OCI-LY7 (cell line): ENCODE results near the gene ATF7. TPM values are rescaled to one million over a fixed set of nuclear protein-coding genes. Genes with fewer than 3 reads are reported as not detected.

Experiments used
- BruUV-seq: library from RNA; stranded (reverse); fragments of 400-500 nt; replicated peaks from 2 replicates; lab custom pipeline; 2021; lab: Mats Ljungman, UMichigan
- CTCF ChIA-PET: fragments of 300-600 bp; sonication (Branson Sonifier 250); formaldehyde crosslinking; loops from one replicate; lab custom pipeline; 2022; ENCODE audit warnings: antibody characterized with exemption; ENCODE audit not compliant: unreplicated experiment; lab: Charles Lee
- POLR2A ChIA-PET: fragments of 300-600 bp; sonication (Branson Sonifier 250); formaldehyde crosslinking; loops from one replicate; lab custom pipeline; 2022; ENCODE audit warnings: antibody characterized with exemption; lab: Charles Lee
- DNase-seq: peaks from one replicate; pipeline ENCODE4 v3.0.0-alpha.2; 2015; ENCODE audit warnings: low spot score
- H2AFZ ChIP-seq: fragments of 200-600 bp; sonication (generic), shearing (Covaris generic); 2 replicates; pipeline ENCODE4 v1.6.1; 2014; ENCODE audit warnings: mild to moderate bottlenecking, antibody characterized with exemption, low read length, moderate library complexity
- H3K27ac ChIP-seq: fragments of 200-600 bp; sonication (generic); 2 replicates; pipeline ENCODE4 v1.5.1; 2014; ENCODE audit warnings: mixed run types, low read depth, mild to moderate bottlenecking, moderate library complexity, low read length, inconsistent platforms; ENCODE audit not compliant: poor library complexity, severe bottlenecking
- H3K36me3 ChIP-seq: fragments of 200-600 bp; sonication (generic); 2 replicates; pipeline ENCODE4 v1.6.1; 2014; ENCODE audit warnings: mild to moderate bottlenecking, antibody characterized with exemption, low read length, moderate library complexity, mixed read lengths; ENCODE audit not compliant: insufficient read depth
- H3K4me1 ChIP-seq: fragments of 200-600 bp; sonication (generic); 2 replicates; pipeline ENCODE4 v1.5.1; 2014; ENCODE audit warnings: mild to moderate bottlenecking, low read length; ENCODE audit not compliant: insufficient read depth, poor library complexity, severe bottlenecking
- H3K4me2 ChIP-seq: fragments of 200-600 bp; sonication (generic); 2 replicates; pipeline ENCODE4 v1.6.1; 2014; ENCODE audit warnings: mild to moderate bottlenecking, low read length
- H3K4me3 ChIP-seq: fragments of 200-600 bp; sonication (generic); 2 replicates; pipeline ENCODE4 v1.5.1; 2014; ENCODE audit warnings: mild to moderate bottlenecking, low read depth, low read length; ENCODE audit not compliant: poor library complexity, severe bottlenecking
- H3K79me2 ChIP-seq: fragments of 200-600 bp; sonication (generic); 2 replicates; pipeline ENCODE4 v1.6.1; 2016; ENCODE audit warnings: low read depth, mild to moderate bottlenecking, low read length, moderate library complexity, mixed read lengths; ENCODE audit not compliant: insufficient read depth
- H3K9me2 ChIP-seq: fragments of 200-600 bp; sonication (generic); 2 replicates; pipeline ENCODE4 v1.6.1; 2016; ENCODE audit warnings: mild to moderate bottlenecking, low read length, mixed read lengths; ENCODE audit not compliant: insufficient read depth
- H3K9me3 ChIP-seq: fragments of 200-600 bp; sonication (generic); 2 replicates; pipeline ENCODE4 v1.6.1; 2014; ENCODE audit warnings: mild to moderate bottlenecking, mixed run types, low read length, mixed read lengths
- H4K20me1 ChIP-seq: fragments of 200-600 bp; sonication (generic); 2 replicates; pipeline ENCODE4 v1.6.1; 2014; ENCODE audit warnings: mild to moderate bottlenecking, antibody characterized with exemption, low read length, moderate library complexity, mixed read lengths; ENCODE audit not compliant: insufficient read depth
- CTCF ChIP-seq: fragments of 200-600 bp; sonication (generic); conservative IDR thresholded peaks from 2 replicates; pipeline ENCODE4 v1.5.1; 2014; ENCODE audit warnings: mild to moderate bottlenecking, antibody characterized with exemption, low read length, moderate library complexity, mixed read lengths
- EZH2phosphoT487 ChIP-seq: fragments of 200-600 bp; sonication (generic); IDR thresholded peaks from 2 replicates; pipeline ENCODE4 v1.6.1; 2018; ENCODE audit warnings: low read depth, borderline replicate concordance, mild to moderate bottlenecking, mixed run types, antibody characterized with exemption, low read length, moderate library complexity, mixed read lengths
- intact Hi-C: fragments of 100-400 bp; cut with micrococcal nuclease; formaldehyde crosslinking; loops from one replicate; pipeline ENCODE4 v1.10.0; 2022; ENCODE audit not compliant: unreplicated experiment
- total RNA-seq, 2 experiments: library from RNA; depleted of rRNA in 1 of 2; stranded (reverse); fragments of >200 nt in 1 of 2; shearing (Covaris generic) in 1 of 2; gene quantifications; 2 replicates each; pipeline ENCODE4 v1.2.3, GENCODE V29; 2014 to 2022

ATF7 gene
- total RNA-seq, 2 experiments from 2014 or later: 6.8 to 23.2 TPM

GRCh38 chr12:53593031-53593430, 33.2 kb downstream of the ATF7 start:
- Histone ChIP-seq H3K27ac (no peak overlapping the region), H3K9me2 (no peaks in the 10 kb centered on the region), H2AFZ (no peak overlapping the region), H3K4me2 (no peak overlapping the region), H3K4me1 (no peaks in the 10 kb centered on the region), H3K4me3 (no peak overlapping the region), H3K36me3 (no peaks in the 10 kb centered on the region), H3K79me2 (no peaks in the 10 kb centered on the region), H3K9me3 (no peaks in the 10 kb centered on the region), H4K20me1 (no peaks in the 10 kb centered on the region)
- CTCF ChIA-PET: no interaction called here
- DNase-seq: no peak
- BruUV-seq: no TSS peak
- TF ChIP-seq EZH2phosphoT487: no peak
- TF ChIP-seq CTCF: no peak
- POLR2A ChIA-PET: interaction anchor here (0.9 kb wide), 1 partner anchor 20 kb away, joined by 4 read pairs; no protein-coding TSS in a partner anchor
- intact Hi-C loops: no loop called here

- H3K27ac ChIP-seq: no peak overlapping the region
Observed at GRCh38 chr12:53592426-53592825, 33.8 kb downstream of the ATF7 start.

More at GRCh38 chr12:53592426-53592825, 33.8 kb downstream of the ATF7 start:
- no TSS peak for BruUV-seq
- TF ChIP-seq EZH2phosphoT487: no peak
- no peak for TF ChIP-seq CTCF
- Histone ChIP-seq H3K9me3 (no peaks in the 10 kb centered on the region), H3K4me1 (no peaks in the 10 kb centered on the region), H3K79me2 (no peaks in the 10 kb centered on the region), H2AFZ (no peak overlapping the region), H3K36me3 (no peaks in the 10 kb centered on the region), H3K4me2 (no peak overlapping the region), H3K4me3 (no peak overlapping the region), H4K20me1 (no peaks in the 10 kb centered on the region), H3K9me2 (no peaks in the 10 kb centered on the region)
- POLR2A ChIA-PET: interaction anchor here (0.5 to 1.7 kb wide), 3 partner anchors 11 to 63 kb away, joined by 3 to 4 read pairs (median 4); no protein-coding TSS in a partner anchor
- DNase-seq: no peak
- CTCF ChIA-PET: no interaction called here
- intact Hi-C loops: no loop called here
